SH-SY5Y (cell line): ENCODE data around the gene HTR2A.

ENCODE experiments used
- GATA2 ChIP-seq: IDR thresholded peaks from 2 replicates; pipeline ENCODE4 v1.6.1; 2011; ENCODE audit warnings: mild to moderate bottlenecking, low read depth, low read length
- GATA3 ChIP-seq: IDR thresholded peaks from 2 replicates; pipeline ENCODE4 v1.6.1; 2011; ENCODE audit warnings: low read depth, mild to moderate bottlenecking, low read length, moderate library complexity

GRCh38 chr13:46795321-46795720 lies 101.5 kb downstream of the HTR2A start:
- TF ChIP-seq GATA2 (no peak), GATA3 (no peak)
